A673 (cell line): ENCODE measurements around the gene IFT74. TPM values are rescaled to one million over a fixed set of nuclear protein-coding genes. Genes with fewer than 3 reads are reported as not detected.

Experiments
- BruUV-seq: library from RNA; stranded (reverse); fragments of 400-500 nt; replicated peaks from 2 replicates; lab custom pipeline; 2021; lab: Mats Ljungman, UMichigan
- CTCF ChIA-PET: fragments of 300-600 bp; sonication (Branson Sonifier 250); formaldehyde crosslinking; loops from one replicate; lab custom pipeline; 2022; ENCODE audit warnings: antibody characterized with exemption; lab: Charles Lee
- POLR2A ChIA-PET: fragments of 300-600 bp; sonication (Branson Sonifier 250); formaldehyde crosslinking; loops from one replicate; lab custom pipeline; 2022; ENCODE audit warnings: antibody characterized with exemption; ENCODE audit not compliant: low non-redundant PET; lab: Charles Lee
- DNase-seq: peaks from one replicate; pipeline ENCODE4 v3.0.0-alpha.2; 2015; ENCODE audit warnings: low spot score
- H3K27ac ChIP-seq: fragments of 200-600 bp; sonication (generic); 2 replicates; pipeline ENCODE4 v1.5.1; 2016; ENCODE audit warnings: mixed run types, low read depth, mild to moderate bottlenecking, mixed read lengths, antibody characterized with exemption, low read length; ENCODE audit not compliant: poor library complexity, severe bottlenecking
- H3K27me3 ChIP-seq: fragments of 200-600 bp; sonication (generic); replicated peaks from 2 replicates; pipeline ENCODE4 v1.6.1; 2017; ENCODE audit warnings: mixed run types, low read depth, mild to moderate bottlenecking, mixed read lengths, antibody characterized with exemption, low read length; ENCODE audit not compliant: insufficient read depth, poor library complexity
- H3K36me3 ChIP-seq: fragments of 200-600 bp; sonication (generic); 2 replicates; pipeline ENCODE4 v1.6.1; 2016; ENCODE audit warnings: mixed run types, mild to moderate bottlenecking, mixed read lengths, antibody characterized with exemption, low read length; ENCODE audit not compliant: insufficient read depth, poor library complexity, severe bottlenecking
- H3K4me1 ChIP-seq: fragments of 200-600 bp; sonication (generic); 2 replicates; pipeline ENCODE4 v1.6.1; 2017; ENCODE audit warnings: mixed run types, mild to moderate bottlenecking, mixed read lengths, antibody characterized with exemption, low read length; ENCODE audit not compliant: insufficient read depth, poor library complexity, severe bottlenecking
- H3K4me3 ChIP-seq: fragments of 200-600 bp; sonication (generic); 2 replicates; pipeline ENCODE4 v1.5.1; 2016; ENCODE audit warnings: low read depth, mixed run types, mild to moderate bottlenecking, mixed read lengths, low read length; ENCODE audit not compliant: poor library complexity, severe bottlenecking
- H3K9me3 ChIP-seq: fragments of 200-600 bp; sonication (generic); 2 replicates; pipeline ENCODE4 v1.6.1; 2016; ENCODE audit warnings: mixed run types, low read depth, mild to moderate bottlenecking, mixed read lengths, antibody characterized with exemption, low read length; ENCODE audit not compliant: poor library complexity, severe bottlenecking
- EZH2 ChIP-seq: fragments of 200-600 bp; sonication (generic); IDR thresholded peaks from 2 replicates; pipeline ENCODE4 v1.6.1; 2017; ENCODE audit warnings: borderline replicate concordance, low read depth, mild to moderate bottlenecking, mixed read lengths, antibody characterized with exemption, low read length; ENCODE audit not compliant: poor library complexity, severe bottlenecking
- intact Hi-C: fragments of 100-400 bp; cut with micrococcal nuclease; formaldehyde crosslinking; loops from one replicate; pipeline ENCODE4 v1.10.0; 2022; ENCODE audit not compliant: unreplicated experiment
- total RNA-seq: library from RNA; stranded (reverse); gene quantifications from 2 replicates; pipeline ENCODE4 v1.2.3, GENCODE V29; 2021
- TF ChIP-seq, protein P1 (sequence below): fragments of 300-800, 200-600 bp; sonication (generic); conservative IDR thresholded peaks from 2 replicates; pipeline ENCODE4 v1.5.1; 2017; ENCODE audit warnings: low read depth, mild to moderate bottlenecking, antibody characterized with exemption, low read length, moderate library complexity, mixed read lengths

IFT74 gene
- total RNA-seq, 1 experiment from 2014 or later: 9.3 TPM

DNA sequence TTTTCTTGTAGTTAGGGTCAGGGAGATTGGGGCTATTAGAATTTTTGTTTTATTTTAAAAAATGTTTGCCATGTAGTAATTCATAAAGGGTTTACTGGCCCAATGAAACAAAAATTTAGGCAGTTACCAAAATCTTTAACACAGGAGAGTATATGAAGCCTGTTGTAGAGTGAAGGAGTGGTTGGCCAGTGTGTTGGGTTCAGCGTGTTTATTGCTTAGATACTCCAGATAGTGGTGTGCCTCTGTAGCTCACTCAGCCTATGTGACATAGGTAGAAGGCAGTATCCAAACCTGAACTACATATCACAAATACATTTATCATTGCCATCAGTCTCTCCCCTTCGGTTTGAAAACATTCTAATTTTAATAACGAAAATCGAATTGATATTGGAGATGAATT, 154.0 kb downstream of the IFT74 start:
- Histone ChIP-seq H3K9me3 (no peaks in the 10 kb centered on the region), H3K27me3 (no peaks in the 10 kb centered on the region), H3K27ac (no peak overlapping the region), H3K36me3 (no peaks in the 10 kb centered on the region), H3K4me1 (no peaks in the 10 kb centered on the region), H3K4me3 (no peak overlapping the region)
- CTCF ChIA-PET: no interaction called here
- DNase-seq: no peak
- intact Hi-C loops: no loop called here
- BruUV-seq: no TSS peak
- POLR2A ChIA-PET: no interaction called here
- no peak for TF ChIP-seq EZH2
- TF ChIP-seq, protein P1, sequence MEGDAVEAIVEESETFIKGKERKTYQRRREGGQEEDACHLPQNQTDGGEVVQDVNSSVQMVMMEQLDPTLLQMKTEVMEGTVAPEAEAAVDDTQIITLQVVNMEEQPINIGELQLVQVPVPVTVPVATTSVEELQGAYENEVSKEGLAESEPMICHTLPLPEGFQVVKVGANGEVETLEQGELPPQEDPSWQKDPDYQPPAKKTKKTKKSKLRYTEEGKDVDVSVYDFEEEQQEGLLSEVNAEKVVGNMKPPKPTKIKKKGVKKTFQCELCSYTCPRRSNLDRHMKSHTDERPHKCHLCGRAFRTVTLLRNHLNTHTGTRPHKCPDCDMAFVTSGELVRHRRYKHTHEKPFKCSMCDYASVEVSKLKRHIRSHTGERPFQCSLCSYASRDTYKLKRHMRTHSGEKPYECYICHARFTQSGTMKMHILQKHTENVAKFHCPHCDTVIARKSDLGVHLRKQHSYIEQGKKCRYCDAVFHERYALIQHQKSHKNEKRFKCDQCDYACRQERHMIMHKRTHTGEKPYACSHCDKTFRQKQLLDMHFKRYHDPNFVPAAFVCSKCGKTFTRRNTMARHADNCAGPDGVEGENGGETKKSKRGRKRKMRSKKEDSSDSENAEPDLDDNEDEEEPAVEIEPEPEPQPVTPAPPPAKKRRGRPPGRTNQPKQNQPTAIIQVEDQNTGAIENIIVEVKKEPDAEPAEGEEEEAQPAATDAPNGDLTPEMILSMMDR: no peak

DNA sequence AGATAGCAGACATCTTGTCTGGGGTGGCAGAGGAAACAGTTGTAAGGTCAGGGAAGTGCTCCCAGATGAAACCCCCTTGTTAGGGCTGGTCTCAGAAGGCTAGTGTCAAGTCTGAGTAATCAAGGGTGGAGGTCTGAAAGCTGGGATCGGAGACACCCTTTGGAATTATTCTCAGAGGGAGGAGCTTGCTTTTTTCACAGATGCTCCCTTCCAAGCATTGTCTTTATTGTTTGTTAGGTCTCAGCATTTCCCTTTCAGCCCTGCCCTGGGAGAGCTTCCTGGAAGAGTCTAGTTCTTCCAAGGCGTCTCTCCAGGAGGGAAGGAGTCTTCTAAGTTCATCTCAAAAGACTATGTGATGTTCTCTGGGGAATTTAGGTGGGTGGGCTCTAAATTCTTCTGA, 156.0 kb downstream of the IFT74 start:
- no TSS peak for BruUV-seq
- Histone ChIP-seq H3K27ac (no peak overlapping the region), H3K36me3 (no peaks in the 10 kb centered on the region), H3K27me3 (no peaks in the 10 kb centered on the region), H3K9me3 (no peaks in the 10 kb centered on the region), H3K4me1 (no peaks in the 10 kb centered on the region), H3K4me3 (no peak overlapping the region)
- ChIA-PET POLR2A (no interaction called here), CTCF (no interaction called here)
- intact Hi-C loops: no loop called here
- no peak for TF ChIP-seq EZH2
- TF ChIP-seq, protein P1: no peak
- no peak for DNase-seq

Other genes starting within 250 kb of the IFT74 start
- gene CAAP1, start 63.6 kb upstream of the IFT74 start, total RNA-seq: 9.1 and 10.0 TPM in 2 replicates
- 35.4 and 36.4 TPM in 2 replicates for gene PLAA, start 9.2 kb upstream of the IFT74 start, total RNA-seq
- gene LRRC19, start 49.3 kb downstream of the IFT74 start, total RNA-seq: not detected in 2 replicates
- gene TEK, start 152.8 kb downstream of the IFT74 start, total RNA-seq: not detected in 2 replicates